H1 (cell line): Measurements from ENCODE around the gene UNC13C. TPM values are rescaled to one million over a fixed set of nuclear protein-coding genes. Genes with fewer than 3 reads are reported as not detected.

ENCODE experiments used
- CHD7 ChIP-seq: fragments of 300-600 bp; sonication (generic); IDR thresholded peaks from 2 replicates; pipeline ENCODE4 v1.7.1; 2012; ENCODE audit warnings: low read length, moderate library complexity, mild to moderate bottlenecking, inconsistent platforms; ENCODE audit not compliant: insufficient replicate concordance
- HDAC6 ChIP-seq: IDR thresholded peaks from one replicate; pipeline ENCODE4 v1.7.1; 2012; ENCODE audit warnings: low read depth, mild to moderate bottlenecking, inconsistent platforms, low read length, moderate library complexity
- KDM1A ChIP-seq: fragments of 200-600, 300-600 bp; sonication (generic); IDR thresholded peaks from 2 replicates; pipeline ENCODE4 v1.7.1; 2016; ENCODE audit warnings: mild to moderate bottlenecking, low read length, borderline replicate concordance
- KDM5A ChIP-seq: fragments of 200-600 bp; IDR thresholded peaks from 2 replicates; pipeline ENCODE4 v1.7.1; 2012; ENCODE audit warnings: mild to moderate bottlenecking, low read length, inconsistent platforms, mixed read lengths
- SP4 ChIP-seq: IDR thresholded peaks from 2 replicates; pipeline ENCODE4 v1.6.1; 2012; ENCODE audit warnings: low read length, inconsistent platforms
- TAF1 ChIP-seq: IDR thresholded peaks from 2 replicates; pipeline ENCODE4 v1.6.1; 2011; ENCODE audit warnings: mild to moderate bottlenecking, low read depth, low read length
- polyA plus RNA-seq, 7 experiments: library from polyadenylated mRNA; depleted of rRNA in 3 of 7; stranded (reverse) in 5 of 7; unstranded in 2 of 7; fragments of >200 nt in 5 of 7; fragments of 200-250 nt in 2 of 7; gene quantifications; 1 replicate in 5 of 7; 2 replicates in 1 of 7; 4 replicates in 1 of 7; pipeline versions ENCODE4 v1.2.1 to v1.2.3, GENCODE V29; 2011 to 2013; ENCODE audit warnings: missing spikeins in 2 of 7, mixed read lengths in 2 of 7
- total RNA-seq: library from RNA; stranded (reverse); fragmentation: NEBNext Ultra II Directional; extraction: Animal tissue kit (Norgen Biotek cat#: 25700); gene quantifications from 2 replicates; pipeline ENCODE4 v1.2.1, GENCODE V29; 2021
- TF ChIP-seq, protein P1 (sequence below): IDR thresholded peaks from 2 replicates; pipeline ENCODE4 v1.6.1; 2012; ENCODE audit warnings: low read length, inconsistent platforms
- TF ChIP-seq, protein P2 (sequence below): IDR thresholded peaks from 2 replicates; pipeline ENCODE4 v1.6.1; 2012; ENCODE audit warnings: inconsistent platforms

Gene UNC13C
- total and polyA plus RNA-seq, 2 of the 8 experiments (the other 6 are each of a cell fraction or from before 2014, with no cell fraction given): 0.02 to 0.13 TPM

- TF ChIP-seq CHD7 (no peak), KDM5A (no peak), HDAC6 (no peak), TAF1 (no peak), SP4 (no peak), KDM1A (no peak)
- TF ChIP-seq, protein P1, sequence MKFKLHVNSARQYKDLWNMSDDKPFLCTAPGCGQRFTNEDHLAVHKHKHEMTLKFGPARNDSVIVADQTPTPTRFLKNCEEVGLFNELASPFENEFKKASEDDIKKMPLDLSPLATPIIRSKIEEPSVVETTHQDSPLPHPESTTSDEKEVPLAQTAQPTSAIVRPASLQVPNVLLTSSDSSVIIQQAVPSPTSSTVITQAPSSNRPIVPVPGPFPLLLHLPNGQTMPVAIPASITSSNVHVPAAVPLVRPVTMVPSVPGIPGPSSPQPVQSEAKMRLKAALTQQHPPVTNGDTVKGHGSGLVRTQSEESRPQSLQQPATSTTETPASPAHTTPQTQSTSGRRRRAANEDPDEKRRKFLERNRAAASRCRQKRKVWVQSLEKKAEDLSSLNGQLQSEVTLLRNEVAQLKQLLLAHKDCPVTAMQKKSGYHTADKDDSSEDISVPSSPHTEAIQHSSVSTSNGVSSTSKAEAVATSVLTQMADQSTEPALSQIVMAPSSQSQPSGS: no peak
- TF ChIP-seq, protein P2, sequence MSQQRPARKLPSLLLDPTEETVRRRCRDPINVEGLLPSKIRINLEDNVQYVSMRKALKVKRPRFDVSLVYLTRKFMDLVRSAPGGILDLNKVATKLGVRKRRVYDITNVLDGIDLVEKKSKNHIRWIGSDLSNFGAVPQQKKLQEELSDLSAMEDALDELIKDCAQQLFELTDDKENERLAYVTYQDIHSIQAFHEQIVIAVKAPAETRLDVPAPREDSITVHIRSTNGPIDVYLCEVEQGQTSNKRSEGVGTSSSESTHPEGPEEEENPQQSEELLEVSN: no peak
Observed at GRCh38 chr15:54577476-54578250, 599.4 kb downstream of the UNC13C start (continued).
